GM10847 (cell line): ENCODE measurements around the gene KCNS1.

Source experiments
- POLR2A ChIP-seq: IDR thresholded peaks from 2 replicates; pipeline ENCODE4 v1.6.1; 2011; ENCODE audit not compliant: insufficient read length; ENCODE audit errors: extremely low read depth

KCNS1 gene

DNA sequence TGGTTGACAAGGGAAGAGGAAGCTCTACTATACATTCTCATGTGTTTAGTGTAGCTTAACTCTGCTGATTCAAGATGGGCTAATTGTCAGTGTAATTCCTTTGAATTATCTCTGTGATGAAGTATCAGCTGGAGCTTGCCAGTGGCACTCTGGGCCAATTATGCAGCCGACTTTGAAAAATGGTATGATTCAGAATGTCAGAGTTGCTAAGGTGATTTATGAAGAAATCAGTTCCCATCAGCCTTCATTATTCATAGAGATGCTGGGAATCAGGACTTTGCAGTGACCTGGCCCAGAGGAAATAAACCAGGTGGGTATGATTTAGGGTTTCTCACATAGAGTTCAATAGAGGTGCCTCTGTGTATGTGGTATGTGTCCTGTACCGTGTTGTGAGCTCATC is 33.4 kb downstream of the KCNS1 start:
- no peak for TF ChIP-seq POLR2A

- no peak for TF ChIP-seq POLR2A
Observed at GRCh38 chr20:45067087-45067486, 33.8 kb downstream of the KCNS1 start.

DNA sequence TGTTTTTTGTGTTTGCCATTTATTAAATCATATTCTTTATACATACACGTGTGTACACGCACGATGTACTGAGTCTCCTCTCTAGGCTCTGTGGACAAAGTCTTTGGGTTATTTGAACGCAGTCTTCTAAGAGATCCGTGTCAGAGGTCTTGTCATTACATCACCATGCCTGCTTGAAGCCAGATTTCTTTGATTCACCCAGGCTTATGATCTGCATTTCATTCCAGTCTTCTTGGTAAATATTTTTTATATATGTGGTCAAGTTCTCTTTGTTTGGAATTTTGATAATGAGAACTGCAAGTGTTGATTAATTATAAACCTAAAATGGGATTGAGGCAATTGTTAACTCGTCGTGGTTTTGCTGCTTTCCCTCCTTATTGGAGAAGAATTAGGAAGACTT is 34.6 kb downstream of the KCNS1 start:
- TF ChIP-seq POLR2A = no peak

GRCh38 chr20:45064812-45065211 is 36.1 kb downstream of the KCNS1 start:
- TF ChIP-seq POLR2A = no peak

DNA sequence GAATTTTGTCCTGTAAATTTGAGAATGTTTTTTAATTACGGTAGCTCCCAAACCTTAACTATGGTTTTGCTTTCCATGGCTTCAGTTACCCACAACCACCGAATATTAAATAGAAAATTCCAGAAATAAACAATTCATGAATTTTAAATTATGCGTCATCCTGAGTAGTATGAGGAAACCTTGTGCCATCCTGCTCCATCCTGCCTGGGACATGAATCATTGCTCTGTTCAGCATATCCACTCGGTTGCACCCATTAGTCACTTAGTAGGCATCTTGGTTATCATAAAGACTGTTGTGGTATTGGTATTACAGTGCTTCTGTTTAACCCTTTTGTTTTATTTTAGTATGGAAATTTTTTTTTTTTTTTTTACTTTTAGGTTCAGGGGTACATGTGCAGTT is 39.7 kb downstream of the KCNS1 start:
- no peak for TF ChIP-seq POLR2A

DNA sequence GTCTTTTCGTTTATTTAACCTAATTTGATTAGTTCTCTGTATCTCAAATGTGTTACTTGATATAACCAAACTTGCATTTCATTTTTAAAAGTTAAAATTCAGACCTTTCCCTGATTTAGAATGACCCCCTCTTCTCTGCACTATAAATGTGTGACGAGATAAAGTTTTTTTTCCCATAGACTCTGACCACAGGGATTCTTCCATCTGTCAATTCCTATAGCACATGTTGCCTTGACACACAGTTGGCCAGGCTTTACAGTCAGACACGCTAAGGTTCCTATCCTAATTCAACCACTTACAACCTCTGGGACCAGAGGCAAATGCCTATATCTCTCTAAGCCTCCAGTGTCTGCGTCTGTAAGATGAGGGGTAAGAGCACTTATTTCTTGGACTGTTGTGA is 40.6 kb downstream of the KCNS1 start:
- TF ChIP-seq POLR2A = no peak

GRCh38 chr20:45059022-45059728 is 41.8 kb downstream of the KCNS1 start:
- TF ChIP-seq POLR2A = no peak

DNA sequence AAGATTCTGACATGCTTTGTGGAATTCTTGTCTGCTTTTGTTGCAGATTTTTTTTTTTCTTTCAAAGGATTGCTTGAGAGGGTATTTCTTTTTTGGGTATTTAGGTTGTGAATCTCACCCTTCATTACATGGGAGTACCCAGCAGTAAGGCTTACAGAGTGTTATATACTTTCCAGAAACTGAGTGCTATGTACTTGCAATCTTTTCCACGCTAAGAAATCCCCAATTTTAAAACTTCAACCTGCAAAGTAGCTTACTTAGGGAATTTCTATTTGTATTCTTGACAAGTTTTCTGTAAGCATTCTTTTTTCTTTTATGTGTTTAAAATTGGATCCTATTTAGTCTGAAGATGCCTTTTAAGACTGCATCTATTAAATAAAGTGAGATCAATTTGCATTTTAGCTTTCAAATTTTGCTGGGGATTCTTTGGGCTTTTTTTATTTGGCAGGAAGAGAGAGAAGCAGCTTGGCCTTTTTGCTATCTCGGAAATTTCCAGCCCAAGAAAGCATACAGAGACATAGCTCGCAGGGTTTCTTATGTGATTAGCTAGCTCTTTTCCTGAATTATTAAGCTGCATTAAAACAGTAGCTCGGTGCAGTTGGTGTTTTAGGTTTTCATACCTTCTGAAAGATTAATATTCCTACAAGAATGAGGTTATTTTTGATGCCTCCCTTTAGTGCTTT is 42.6 kb downstream of the KCNS1 start:
- no peak for TF ChIP-seq POLR2A

DNA sequence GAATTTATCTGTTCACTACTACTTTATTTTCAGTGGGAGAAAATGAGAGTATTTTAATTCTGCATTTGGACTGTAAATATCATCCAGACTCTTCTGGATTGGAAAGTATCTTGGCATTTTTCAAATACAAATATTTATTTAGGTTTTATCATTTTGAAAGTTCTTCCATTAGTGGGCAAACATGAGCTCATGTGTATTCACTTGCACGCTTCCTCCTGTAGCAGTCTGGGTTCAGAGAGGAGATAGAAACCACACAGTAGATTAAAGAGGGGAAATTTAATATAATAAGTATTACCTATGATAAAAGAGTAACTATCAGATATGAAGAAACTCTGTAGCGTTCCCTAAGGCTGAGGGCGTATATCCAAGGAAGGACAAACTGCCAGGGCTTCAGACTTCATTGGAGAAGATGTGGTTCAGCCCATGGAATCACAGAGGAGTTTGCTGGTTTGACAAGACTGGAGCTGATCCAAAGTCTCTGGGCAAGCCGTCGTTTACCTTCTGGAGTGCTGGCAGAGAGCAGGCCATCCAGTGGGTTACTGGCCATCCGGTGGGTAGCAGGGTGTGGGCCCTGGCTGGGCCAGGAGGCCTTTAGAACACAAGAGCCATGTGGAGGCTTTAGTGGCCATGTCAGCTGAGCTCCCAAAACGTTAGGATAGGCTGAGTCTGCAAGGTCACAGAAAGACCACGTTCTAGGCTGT is 44.3 kb downstream of the KCNS1 start:
- no peak for TF ChIP-seq POLR2A

GRCh38 chr20:45055056-45055455 is 45.9 kb downstream of the KCNS1 start:
- no peak for TF ChIP-seq POLR2A

DNA sequence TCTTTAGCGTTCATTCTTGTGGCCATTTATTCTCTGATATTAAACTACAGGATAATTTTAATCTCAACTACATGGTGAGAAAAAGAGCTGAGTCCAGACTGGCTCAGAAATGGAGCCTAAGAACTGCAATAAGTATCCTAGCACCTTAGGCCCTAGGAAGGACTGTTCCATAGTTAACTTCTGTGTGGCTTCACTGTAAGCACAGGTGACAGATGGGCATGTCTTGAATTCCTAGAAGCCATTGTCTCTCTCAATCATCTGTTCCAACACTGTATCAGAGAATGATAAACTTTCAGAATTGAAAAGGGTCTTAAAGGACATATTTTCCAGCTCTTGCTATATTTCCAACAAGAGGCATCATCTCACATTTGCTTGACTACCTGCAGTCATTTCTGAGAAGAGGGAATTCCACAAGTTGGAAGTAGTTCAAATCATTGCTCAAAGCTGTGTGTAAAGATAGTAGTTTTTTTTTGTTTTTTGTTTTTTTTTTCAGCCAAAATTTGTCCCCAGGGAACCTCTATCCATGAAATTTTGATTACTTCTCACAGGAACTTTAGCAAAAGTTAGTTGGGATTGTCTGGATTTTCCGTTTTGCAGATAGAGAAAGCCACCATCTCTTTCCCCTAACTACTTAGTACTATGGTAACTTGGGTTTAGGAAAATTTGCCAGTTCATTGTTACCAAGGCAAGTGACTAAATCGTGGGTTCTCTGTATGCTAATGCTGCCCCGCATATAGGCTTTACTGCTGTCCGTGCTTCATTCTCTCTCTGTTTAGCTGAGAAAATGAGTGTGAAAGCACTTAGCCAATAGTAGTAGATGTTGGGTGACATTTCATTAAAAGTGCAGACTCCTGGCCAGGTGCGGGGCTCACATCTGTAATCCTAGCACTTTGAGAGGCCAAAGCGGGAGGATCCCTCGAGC is 47.2 kb downstream of the KCNS1 start:
- TF ChIP-seq POLR2A = no peak

DNA sequence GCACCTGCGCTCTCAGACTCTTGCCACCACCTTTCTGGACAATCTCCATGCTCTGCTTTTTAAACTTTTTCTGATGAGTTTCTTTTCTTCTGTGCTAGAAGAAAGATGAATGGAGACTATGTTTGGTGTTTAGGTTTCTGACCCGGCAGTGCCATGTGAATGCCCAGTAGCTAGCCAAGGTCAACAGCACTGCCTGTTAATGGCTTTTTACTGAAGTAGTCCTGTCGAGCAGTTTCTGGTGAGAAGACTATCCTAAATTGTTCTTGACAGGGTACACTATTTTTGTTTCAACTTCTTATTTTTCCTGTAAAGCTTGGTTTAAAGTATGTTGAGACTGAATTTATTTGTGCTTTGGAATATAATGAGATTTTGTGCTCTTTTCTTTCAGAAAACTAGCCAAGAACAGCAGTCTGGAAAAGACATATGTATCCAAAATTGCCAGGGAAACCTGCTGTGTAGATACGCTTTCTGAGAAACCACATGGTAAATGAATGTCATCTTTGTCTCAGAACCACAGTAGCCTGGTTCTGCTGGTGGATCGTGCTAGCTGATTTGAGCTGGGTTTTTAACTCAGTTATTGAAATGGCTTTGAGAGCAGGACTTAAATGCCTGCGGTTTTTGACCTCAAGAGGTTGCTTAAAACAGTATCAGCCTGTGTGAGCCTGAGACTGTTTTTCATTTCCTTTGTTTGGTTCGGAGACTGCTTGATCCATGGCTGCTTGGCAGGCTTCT is 48.1 kb downstream of the KCNS1 start:
- no peak for TF ChIP-seq POLR2A

GRCh38 chr20:45051204-45052060 is 49.5 kb downstream of the KCNS1 start:
- no peak for TF ChIP-seq POLR2A
